ENCODE data around the gene MYBL2. TPM values are rescaled to one million over a fixed set of nuclear protein-coding genes. Genes with fewer than 3 reads are reported as not detected.

The MYBL2 gene
- total and polyA plus RNA-seq, 12 donors: 0.17 to 6.0 (median 1.0) TPM; not detected in 1

DNA sequence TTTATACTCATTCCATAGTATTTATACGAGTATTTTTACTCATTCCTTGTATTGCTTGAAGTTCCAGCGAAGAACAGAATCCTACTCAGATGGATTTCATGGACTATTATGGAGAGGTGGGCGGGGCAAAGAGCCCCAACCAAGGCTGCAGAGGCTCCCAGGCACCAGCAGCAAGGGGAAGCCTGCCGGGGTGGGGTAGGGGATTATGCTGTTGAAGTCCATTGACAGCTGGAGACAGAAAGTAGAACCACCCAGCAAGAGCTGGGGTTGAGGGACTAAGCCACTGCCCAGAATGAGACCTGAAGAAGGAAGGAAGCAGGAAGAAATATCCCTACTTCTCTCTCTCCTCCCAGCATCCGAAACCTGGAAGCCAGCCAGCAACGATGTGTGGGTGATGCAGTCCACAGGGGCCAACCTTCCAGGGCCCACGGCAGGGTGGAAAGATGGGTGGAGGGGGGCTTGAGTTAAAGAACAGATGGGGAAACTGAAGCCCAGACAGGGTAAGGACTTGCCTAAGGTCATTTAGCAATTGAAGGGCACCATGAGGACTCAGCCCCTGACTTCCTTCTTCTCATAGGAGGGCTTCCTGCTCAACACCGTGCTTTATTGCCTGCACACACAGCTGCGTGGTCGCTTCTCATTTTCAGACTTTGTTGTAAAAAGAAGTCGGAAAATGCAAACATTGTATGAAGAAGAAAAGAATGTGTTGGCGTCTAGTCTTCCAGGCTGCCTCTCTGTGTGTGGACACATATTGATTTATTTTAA is 78.2 kb downstream of the MYBL2 start:
- Histone ChIP-seq H3K36me3 (replicated peaks in 1 of 2) (no peaks in the 10 kb centered on the region), H3K27ac (no peak overlapping the region), H3K27me3 (peaks cover 14% of the 10 kb centered on the region), H3K4me3 (no peak overlapping the region), H3K9me3 (replicated peaks in 1 of 3) (no peaks in the 10 kb centered on the region), H3K4me1 (replicated peaks in 1 of 2) (no peaks in the 10 kb centered on the region)
- intact Hi-C loops (cut with DNase I): loop anchor here in 1 of 2 donors (5.0 kb wide), 1 partner anchor 332 kb away; no protein-coding TSS in a partner anchor
- peak in 1 of 7 donors; percentile 23 for DNase-seq
- WGBS, 4 donors: 51 to 56% (median 54%) methylated on average over 12 of the region's 12 CpGs
- no peak for TF ChIP-seq POLR2A (IDR thresholded peaks at IDR 0.05)
- TF ChIP-seq, protein P1, sequence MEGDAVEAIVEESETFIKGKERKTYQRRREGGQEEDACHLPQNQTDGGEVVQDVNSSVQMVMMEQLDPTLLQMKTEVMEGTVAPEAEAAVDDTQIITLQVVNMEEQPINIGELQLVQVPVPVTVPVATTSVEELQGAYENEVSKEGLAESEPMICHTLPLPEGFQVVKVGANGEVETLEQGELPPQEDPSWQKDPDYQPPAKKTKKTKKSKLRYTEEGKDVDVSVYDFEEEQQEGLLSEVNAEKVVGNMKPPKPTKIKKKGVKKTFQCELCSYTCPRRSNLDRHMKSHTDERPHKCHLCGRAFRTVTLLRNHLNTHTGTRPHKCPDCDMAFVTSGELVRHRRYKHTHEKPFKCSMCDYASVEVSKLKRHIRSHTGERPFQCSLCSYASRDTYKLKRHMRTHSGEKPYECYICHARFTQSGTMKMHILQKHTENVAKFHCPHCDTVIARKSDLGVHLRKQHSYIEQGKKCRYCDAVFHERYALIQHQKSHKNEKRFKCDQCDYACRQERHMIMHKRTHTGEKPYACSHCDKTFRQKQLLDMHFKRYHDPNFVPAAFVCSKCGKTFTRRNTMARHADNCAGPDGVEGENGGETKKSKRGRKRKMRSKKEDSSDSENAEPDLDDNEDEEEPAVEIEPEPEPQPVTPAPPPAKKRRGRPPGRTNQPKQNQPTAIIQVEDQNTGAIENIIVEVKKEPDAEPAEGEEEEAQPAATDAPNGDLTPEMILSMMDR (IDR thresholded peaks at IDR 0.05): no peak

- TF ChIP-seq POLR2A (IDR thresholded peaks at IDR 0.05): no peak
- TF ChIP-seq, protein P1 (IDR thresholded peaks at IDR 0.05): no peak
- Histone ChIP-seq H3K4me3 (no peak overlapping the region), H3K36me3 (replicated peaks in 1 of 2) (no peaks in the 10 kb centered on the region), H3K4me1 (replicated peaks in 1 of 2) (no peaks in the 10 kb centered on the region), H3K9me3 (replicated peaks in 1 of 3) (no peaks in the 10 kb centered on the region), H3K27me3 (peaks cover 14% of the 10 kb centered on the region), H3K27ac (no peak overlapping the region)
- no peak for DNase-seq
- 36 to 49% (median 46%) methylated on average over 10 to 12 of the region's 12 CpGs for WGBS, 4 donors
- intact Hi-C loops (cut with DNase I): loop anchor here in 1 of 2 donors (5.0 kb wide), 1 partner anchor 331 kb away; no protein-coding TSS in a partner anchor
These were observed 79.6 kb downstream of the MYBL2 start for GRCh38 chr20:43746344-43747137.

DNA sequence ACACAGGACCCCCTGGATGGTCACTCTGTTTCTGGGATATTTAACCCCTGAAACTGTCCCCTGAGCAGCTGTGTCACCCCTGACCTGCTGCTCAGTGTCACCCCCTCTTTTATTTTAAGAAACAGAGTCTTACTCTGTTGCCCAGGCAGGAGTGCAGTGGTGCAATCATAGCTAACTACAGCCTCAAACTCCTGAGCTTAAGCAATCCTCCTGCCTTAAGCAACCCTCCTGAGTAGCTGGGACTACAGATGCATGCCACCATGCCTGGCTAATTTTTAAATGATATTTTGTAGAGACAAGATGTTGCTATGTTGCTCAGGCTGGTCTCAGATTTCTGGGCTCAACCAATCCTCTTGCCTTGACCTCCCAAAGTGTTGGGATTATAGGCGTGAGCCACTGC is 81.4 kb downstream of the MYBL2 start:
- Histone ChIP-seq H3K9me3 (replicated peaks in 1 of 3) (no peaks in the 10 kb centered on the region), H3K27ac (no peak overlapping the region), H3K4me1 (replicated peaks in 1 of 2) (no peaks in the 10 kb centered on the region), H3K36me3 (replicated peaks in 1 of 2) (no peaks in the 10 kb centered on the region), H3K4me3 (no peak overlapping the region), H3K27me3 (peaks cover 14% of the 10 kb centered on the region)
- intact Hi-C loops (cut with DNase I): loop anchor here (2.0 to 5.0 kb wide), 2 partner anchors 329 to 333 kb away; no protein-coding TSS in a partner anchor
- 63 to 82% (median 74%) methylated on average over 1 of the region's 1 CpG for WGBS, 4 donors
- TF ChIP-seq POLR2A (IDR thresholded peaks at IDR 0.05): no peak
- TF ChIP-seq, protein P1 (IDR thresholded peaks at IDR 0.05): no peak
- no peak for DNase-seq

DNA sequence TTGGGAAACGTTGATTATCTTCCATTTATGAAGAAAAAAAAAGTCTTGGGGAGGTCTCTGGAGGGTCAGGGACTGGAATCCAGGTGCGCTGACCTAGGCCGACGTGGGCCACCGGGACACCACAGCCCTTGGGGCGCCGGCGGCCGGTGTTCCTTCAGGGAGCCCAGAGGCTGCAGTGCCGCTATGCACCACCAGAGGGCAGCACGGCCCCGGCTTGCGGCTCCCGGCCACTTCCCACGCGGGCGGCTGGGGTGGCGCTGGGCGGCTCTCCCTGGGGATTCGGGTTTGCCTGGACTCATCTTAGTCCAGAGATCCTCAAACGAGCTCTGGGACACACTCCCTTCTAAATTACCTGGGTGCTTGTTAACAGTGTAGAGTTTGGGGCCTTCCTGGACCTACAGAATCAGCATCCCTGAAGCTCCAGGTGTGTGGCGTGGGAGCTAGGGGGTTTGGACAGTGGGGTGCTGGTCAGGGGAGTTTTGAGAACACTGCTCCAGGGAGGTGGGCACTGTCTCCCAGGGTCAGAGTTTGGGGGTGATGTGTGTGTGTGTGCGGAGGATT is 82.9 kb downstream of the MYBL2 start:
- Histone ChIP-seq H3K4me1 (replicated peaks in 1 of 2) (no peaks in the 10 kb centered on the region), H3K27ac (no peak overlapping the region), H3K27me3 (peaks cover 8% of the 10 kb centered on the region), H3K9me3 (replicated peaks in 1 of 3) (no peaks in the 10 kb centered on the region), H3K36me3 (replicated peaks in 1 of 2) (no peaks in the 10 kb centered on the region), H3K4me3 (no peak overlapping the region)
- 9 to 19% (median 13%) methylated on average over 11 to 23 of the region's 23 CpGs for WGBS, 4 donors
- DNase-seq: peak; percentile 53 to 88 (median 79)
- TF ChIP-seq POLR2A (IDR thresholded peaks at IDR 0.05): no peak
- TF ChIP-seq, protein P1 (IDR thresholded peaks at IDR 0.05): peak; percentile 87 to 100 (median 98)
- intact Hi-C loops (cut with DNase I): loop anchor here (2.0 to 5.0 kb wide), 2 partner anchors 327 to 331 kb away; no protein-coding TSS in a partner anchor

Data from adrenal gland (tissue), 12 donors.